Spleen (tissue), 7 donors: ENCODE data around the gene ARSB.

Experiments used
- CTCF ChIP-seq, 11 experiments: fragments of 200-600 bp in 7 of 11; fragments of 450-650 bp in 4 of 11; sonication (generic) in 4 of 11; IDR thresholded peaks in 8 of 11; conservative IDR thresholded peaks in 3 of 11; 1 replicate in 7 of 11; 2 replicates in 4 of 11; pipeline versions ENCODE4 v1.4.0 to v1.8.0; 2016 to 2021; ENCODE audit warnings: antibody characterized with exemption in 11 of 11, inconsistent platforms in 4 of 11, mild to moderate bottlenecking in 1 of 11
- POLR2A ChIP-seq, 3 donors: fragments of 450-650 bp; IDR thresholded peaks; one replicate each; pipeline ENCODE4 v1.5.1; 2017; ENCODE audit warnings: antibody characterized with exemption in 3 of 3, mild to moderate bottlenecking in 1 of 3
- POLR2AphosphoS5 ChIP-seq, 3 donors: sonication (generic); formaldehyde crosslinking; IDR thresholded peaks; one replicate each; pipeline ENCODE4 v1.5.1; 2017; ENCODE audit warnings: antibody characterized with exemption in 3 of 3
- donor health status: DM: no; HTN: no; CAD: no; lungs with moderate emphysema.
- donor health status: DM: no; HTN: no; CAD: no.
- donor health status: DM: no; HTN: no; CAD: no.

GRCh38 chr5:78972654-78973428 lies 12.3 kb downstream of the ARSB start:
- TF ChIP-seq CTCF (IDR thresholded peaks at IDR 0.05 in 8 of 11, conservative IDR thresholded peaks at IDR 0.05 in 3 of 11), result no peak
- TF ChIP-seq POLR2AphosphoS5 (IDR thresholded peaks at IDR 0.05), result no peak
- TF ChIP-seq POLR2A (IDR thresholded peaks at IDR 0.05), result no peak
